IPS-18c (cell line): ENCODE results near the gene ADPRHL1.
"Not testable (repeated sequence)": the region's sequence is repeated elsewhere in the genome, so short reads cannot be mapped to it uniquely, and the experiment has no call there.

Experiments
- H3K4me3 ChIP-seq: 2 replicates; pipeline ENCODE4 v1.7.0; 2013; ENCODE audit warnings: low read depth, mild to moderate bottlenecking, low read length, moderate library complexity; ENCODE audit not compliant: insufficient read depth
- H3K9me3 ChIP-seq: one replicate; pipeline ENCODE4 v1.6.1; 2013; ENCODE audit warnings: mild to moderate bottlenecking, low read length, moderate library complexity; ENCODE audit not compliant: control insufficient read depth, insufficient read depth

ADPRHL1 gene

DNA sequence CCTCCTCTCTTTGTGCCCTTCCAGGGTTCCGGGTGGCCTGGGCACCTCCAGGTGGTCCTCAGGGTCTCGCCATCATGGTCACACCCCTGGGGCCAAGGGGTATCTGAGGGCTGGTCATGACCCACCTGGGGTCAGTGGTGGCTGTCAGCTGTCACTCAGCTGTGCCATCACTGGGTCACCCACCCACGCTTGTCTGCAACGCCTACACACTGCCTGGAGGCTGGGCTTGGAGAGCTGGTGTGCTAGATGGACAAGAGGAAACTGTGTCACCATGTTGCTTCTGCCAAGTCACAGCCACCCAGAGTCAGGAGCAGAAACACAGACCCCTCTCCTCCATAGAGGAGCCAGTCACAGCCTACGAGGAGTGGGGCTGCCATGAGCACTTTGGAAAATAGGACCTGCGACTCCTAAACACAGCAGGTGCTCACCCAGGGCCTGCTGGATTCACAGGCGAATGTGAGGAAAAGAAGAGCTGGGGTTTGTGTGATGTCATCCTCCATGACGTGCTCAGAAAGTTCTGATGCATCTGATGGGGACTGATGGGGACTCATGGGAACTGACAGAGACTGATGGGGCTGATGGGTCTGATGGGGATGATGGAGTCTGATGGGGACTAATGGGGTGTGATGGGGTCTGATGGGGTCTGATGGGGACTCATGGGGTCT, 78.6 kb downstream of the ADPRHL1 start:
- Histone ChIP-seq H3K9me3 (peaks cover 5% of the 10 kb centered on the region), H3K4me3 (no peak overlapping the region)

DNA sequence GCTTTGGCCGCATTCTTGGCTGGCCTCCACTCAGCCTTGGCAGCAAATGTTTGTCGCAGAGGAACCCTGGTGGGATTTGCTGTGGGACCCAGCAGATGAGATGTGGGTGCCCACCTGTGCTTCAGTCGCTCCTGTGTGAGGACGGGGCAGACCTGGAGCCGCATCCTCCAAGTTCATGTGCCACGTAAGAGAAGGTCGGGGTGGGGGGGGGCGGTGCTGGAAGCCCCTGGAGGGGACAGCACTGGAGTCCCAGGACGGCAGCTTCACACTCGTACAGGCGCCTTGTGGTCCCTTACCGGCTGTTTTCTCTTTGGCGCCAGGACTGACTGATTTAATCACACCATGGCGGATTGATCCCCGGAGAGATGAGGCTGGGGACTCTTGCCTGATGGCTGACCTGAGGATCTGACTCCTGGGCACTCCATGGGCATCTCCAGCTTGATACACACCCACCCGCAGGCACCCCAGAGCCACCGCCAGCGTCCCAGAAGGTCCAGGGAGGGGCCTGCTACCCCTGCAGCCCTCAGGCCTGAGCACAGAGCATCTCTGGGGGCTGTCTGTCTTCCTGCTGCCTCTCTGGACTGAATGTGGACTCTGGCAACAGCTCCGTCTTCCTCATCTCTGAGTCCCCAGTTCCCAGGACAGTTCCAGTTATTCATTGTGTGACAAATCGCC, 79.3 kb downstream of the ADPRHL1 start:
- Histone ChIP-seq H3K9me3 (peaks cover 5% of the 10 kb centered on the region), H3K4me3 (no peak overlapping the region)

DNA sequence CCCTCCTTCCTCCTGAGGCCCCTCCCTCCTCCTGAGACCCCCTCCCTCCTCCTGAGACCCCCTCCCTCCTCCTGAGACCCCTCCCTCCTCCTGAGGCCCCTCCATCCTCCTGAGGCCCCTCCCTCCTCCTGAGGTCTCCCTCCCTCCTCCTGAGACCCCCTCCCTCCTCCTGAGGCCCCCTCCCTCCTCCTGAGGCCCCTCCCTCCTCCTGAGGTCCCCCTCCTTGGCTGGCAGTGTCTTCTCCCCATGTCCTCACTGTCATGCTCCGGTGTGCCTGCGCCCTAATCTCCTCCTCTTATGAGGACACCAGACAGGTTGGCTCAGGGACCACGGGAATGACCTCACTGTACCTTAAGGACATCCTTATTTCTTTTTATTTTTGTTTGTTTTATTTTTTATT, 81.6 kb downstream of the ADPRHL1 start:
- H3K9me3 ChIP-seq, H3K4me3 ChIP-seq: not testable (repeated sequence)

DNA sequence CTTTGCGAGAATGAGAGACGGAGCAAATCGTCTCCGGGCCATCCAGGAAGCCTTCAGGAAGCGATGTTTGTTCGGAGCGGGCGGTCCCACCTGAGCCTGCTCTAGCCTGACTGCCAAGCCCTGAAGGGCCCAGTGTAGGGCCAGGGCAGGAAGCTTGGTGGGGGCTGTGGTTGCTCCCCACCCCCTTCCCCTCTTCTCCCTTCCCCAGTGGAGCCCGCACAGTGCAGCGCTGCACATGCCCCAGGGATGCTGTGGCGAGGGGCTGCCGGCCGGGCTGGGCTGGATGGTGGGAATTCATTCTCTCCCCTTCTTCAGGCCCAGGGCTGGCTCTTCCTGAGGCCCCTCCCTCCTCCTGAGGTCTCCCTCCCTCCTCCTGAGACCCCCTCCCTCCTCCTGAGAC, 82.2 kb downstream of the ADPRHL1 start:
- Histone ChIP-seq H3K9me3 (no peaks in the 10 kb centered on the region), H3K4me3 (no peak overlapping the region)

DNA sequence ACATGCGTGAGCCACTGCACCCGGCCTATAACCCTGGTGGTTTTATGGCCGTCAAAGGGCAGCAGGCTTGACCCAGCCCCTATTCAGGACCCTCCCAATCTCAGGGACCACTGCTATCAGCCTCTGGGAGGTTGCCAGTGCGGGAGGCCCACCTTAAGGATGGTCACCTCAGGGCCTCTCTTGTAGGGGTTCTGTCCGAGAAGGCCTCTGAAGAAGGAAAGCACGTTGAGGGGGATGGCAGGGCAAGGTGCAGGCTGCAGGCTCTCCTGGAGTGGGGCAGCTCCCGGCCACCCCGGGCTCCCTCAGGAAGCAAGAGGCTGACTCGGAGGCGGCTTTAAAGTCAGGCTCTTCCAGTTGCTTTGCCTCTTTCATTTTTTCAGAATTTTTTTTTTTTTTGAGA, 83.4 kb downstream of the ADPRHL1 start:
- Histone ChIP-seq H3K4me3 (no peak overlapping the region), H3K9me3 (no peaks in the 10 kb centered on the region)

DNA sequence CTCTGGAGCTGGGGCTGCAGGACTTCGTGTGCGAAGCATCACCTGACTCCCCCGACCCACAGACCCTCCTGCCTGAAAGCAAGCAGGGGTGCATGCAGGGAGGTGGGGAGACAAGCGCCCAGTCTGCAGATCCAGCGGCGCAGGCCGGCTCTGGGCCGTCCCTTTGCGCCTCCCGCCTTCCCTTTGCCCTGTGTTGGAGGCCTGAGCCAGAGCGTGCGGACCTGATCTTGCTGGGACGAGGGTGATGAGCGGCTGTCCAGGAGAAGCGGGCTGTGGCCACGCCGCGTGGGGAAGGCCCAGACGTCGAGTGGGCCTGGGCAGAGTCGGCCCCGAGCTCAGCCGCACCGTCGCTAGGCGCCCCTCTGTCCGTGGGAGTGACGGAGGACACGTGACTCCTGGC, 84.1 kb downstream of the ADPRHL1 start:
- no peak overlapping the region for H3K4me3 ChIP-seq
- H3K9me3 ChIP-seq, result no peaks in the 10 kb centered on the region

DNA sequence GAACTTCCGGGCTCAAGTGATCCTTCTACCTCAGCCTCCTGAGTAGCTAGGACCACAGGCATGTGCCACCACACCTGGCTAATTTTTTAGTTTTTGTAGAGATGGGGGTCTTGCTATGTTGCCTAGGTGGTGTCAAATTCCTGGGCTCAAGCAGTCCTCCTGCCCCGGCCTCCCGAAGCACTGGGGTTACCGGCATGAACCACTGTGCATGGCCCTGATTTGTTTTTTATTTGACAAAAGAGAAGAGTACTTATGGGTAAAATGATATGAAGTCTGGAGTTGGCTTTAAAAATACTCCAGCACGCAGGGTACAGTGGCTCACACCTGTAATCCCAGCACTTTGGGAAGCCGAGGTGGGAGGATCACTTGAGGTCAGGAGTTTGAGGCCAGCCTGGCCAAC, 84.9 kb downstream of the ADPRHL1 start:
- H3K9me3 ChIP-seq, H3K4me3 ChIP-seq: not testable (repeated sequence)

DNA sequence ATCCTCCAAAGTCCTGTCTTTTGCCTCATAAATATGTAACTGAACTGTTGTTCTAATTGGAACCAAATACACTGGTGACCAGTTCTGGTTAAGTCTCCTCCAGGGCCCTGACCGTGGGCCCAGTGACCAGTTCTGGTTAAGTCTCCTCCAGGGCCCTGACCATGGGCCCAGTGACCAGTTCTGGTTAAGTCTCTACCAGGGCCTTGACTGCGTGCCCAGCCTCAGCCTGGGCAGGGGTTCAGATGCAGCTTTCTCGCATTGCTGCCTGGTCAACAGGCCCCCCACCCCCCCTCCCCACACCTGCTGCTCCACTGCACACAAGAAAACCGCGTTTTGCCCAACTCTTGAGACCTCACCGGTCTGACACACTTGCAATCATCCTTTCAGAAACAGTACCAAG, 85.5 kb downstream of the ADPRHL1 start:
- H3K9me3 ChIP-seq, result no peaks in the 10 kb centered on the region
- H3K4me3 ChIP-seq, result no peak overlapping the region

DNA sequence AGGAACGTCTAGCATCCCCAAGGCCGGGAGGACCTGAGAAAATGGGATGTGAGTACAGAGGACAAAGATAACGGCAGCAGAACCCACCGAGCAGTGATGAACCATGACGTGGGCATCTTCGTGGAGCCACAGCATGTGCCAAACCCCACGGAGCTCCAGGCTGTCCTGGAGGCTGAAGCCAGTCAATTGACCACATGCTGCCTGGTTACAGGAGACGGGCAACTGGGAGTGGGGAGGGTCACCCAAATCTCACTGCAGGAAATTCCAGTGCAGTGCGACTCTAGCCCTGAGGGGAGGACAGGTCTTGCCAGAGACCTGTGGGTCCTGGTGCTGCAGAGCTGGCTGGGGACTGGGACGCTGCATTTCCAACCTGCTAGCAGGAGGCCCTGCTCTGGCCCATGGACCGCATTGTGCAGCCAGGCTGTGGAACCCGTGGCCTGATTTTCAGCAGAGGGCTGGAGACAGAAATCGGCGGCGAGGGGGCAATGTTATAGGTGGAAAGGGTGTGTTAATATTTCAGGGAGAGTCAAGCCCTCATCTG, 86.2 kb downstream of the ADPRHL1 start:
- no peaks in the 10 kb centered on the region for H3K9me3 ChIP-seq

DNA sequence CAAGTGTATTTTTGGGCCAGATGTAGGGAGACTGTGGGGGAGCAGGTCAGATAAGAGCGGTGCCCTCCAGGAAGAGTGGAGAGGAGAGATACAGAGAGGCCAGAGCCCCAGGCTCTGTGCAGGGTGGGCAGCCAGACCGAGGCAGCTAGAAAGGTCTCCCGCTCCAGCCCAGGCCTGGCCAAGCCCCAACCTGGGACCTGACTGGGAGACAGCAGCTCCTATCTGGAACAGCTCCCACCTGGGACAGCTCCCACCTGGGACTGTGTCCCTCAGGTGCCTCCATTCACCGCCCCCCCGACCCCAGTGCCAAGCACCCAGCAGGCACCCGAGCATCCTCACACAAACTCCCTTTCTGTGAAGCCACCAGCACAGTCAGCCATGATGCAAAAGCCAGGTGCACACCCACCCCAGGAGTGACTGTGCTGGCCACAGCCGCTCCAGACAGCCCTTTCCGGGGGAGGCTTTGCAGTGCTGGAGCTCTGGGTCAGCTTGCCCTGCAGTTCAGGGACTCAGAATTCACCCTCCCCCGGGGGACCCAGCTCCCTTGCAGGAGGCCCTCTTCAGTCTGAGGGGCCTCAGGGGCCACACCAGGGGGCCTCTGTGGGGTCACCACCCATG, 87.2 kb downstream of the ADPRHL1 start:
- H3K4me3 ChIP-seq, result no peak overlapping the region; the same call in 1 of the 2 replicates
- H3K9me3 ChIP-seq, result no peaks in the 10 kb centered on the region

More for the DNA sequence above, 86.2 kb downstream of the ADPRHL1 start:
- H3K4me3 ChIP-seq, result no peak overlapping the region

DNA sequence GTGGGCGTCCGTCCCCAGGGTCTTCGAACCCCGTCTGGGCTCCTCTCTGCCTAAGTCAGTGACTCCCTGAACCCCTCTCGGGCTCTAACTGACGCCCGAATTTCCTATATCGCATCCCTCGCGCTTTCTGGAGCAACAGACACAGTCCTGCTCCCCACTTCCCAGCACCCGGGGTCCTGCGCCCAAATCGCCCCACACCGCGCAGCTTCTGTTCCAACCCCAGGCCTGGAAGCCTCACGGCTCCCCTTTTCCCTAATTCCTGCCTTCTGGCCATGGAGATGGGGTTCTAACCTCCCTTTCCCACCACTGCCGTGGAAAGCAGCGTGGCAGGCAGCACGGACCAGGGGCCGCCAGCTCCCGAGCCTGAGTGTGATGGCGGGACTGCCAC, 87.7 kb downstream of the ADPRHL1 start:
- H3K4me3 ChIP-seq, result no peak overlapping the region; the same call in 1 of the 2 replicates
- no peaks in the 10 kb centered on the region for H3K9me3 ChIP-seq

DNA sequence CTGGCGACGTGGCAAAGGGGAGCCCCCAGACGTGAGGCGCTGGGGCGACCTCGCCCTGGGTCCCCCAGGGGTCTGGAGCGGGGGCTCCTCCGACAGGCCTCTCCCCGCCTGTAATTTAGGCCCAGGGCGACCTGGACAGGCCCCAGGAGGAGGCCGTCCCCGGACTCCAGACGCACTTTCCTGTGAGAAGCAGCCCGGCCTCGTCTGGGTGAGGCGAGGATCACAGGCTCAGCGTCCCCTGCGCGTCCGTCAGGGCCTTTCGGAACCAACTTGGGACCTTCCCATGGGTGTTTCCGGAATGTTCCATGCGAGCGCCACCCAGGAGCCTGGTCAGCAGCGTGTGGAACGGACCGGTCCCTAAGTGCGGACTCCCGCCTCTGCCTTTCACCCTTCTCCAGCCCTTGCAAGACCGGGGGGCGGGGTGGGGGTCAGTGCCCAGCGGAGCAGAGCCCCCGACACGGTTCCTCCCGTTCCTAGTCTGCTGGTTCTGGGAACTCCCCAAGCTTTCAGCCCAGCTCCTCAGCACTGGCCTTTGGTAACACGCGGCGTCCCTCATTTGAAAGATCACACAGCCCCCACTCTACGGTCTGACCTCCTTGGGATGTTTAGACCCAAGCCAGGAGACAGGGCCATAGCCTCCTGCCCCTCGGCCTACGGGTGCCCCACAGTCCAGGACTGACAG, 88.2 kb downstream of the ADPRHL1 start:
- H3K4me3 ChIP-seq, result no peak overlapping the region; the same call in 1 of the 2 replicates

DNA sequence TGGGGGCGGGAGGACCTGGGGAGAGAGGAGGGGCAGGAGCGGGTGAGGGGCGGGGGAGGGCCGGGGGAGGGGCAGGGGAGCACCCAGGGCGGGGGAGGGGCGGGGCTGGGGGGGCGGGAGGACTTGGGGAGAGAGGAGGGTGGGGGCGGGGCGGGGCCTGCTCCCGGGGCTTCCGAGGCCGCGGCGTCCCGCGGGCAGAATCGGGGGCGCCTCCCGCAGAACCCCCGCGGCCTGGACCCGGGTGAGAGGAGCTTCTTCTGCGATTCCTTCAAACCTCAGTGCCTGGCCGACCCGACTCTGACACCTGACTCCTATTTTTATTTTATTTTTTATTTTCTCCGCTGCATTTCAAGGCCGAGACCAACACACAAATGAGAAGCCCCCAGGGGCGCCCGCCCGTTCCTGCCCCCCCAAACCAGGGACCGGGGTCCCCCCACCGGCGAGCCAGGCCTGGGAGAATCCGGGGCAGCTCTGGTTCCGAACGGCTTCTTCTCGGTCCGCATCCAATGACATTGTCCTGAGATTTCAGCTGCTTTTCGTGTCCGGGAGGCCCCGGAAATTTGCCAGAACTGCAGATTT, 88.9 kb downstream of the ADPRHL1 start:
- no peaks in the 10 kb centered on the region for H3K9me3 ChIP-seq
- no peak overlapping the region; the same call in none of the 2 replicates for H3K4me3 ChIP-seq

More for the DNA sequence above, 88.2 kb downstream of the ADPRHL1 start:
- no peaks in the 10 kb centered on the region for H3K9me3 ChIP-seq

DNA sequence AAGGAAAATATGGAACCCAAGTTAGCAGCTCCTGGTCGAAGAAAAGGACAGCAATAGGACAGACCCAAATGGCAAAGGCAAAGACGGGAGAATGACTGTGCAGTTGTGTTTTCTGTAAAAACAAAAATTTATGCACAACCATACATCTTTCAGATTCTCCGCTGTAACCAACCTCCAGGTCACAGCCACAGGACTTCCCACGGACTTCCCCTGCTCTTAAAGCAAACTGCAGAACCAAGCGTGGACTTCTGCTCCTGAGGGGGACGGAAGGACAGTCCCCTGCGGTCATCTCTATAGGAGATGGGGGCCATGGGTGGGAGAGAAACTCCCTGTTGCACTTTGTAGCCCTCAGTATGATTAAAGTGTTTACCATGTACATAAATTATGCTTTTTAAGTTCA, 91.9 kb downstream of the ADPRHL1 start:
- H3K9me3 ChIP-seq, result no peaks in the 10 kb centered on the region
- no peak overlapping the region for H3K4me3 ChIP-seq

DNA sequence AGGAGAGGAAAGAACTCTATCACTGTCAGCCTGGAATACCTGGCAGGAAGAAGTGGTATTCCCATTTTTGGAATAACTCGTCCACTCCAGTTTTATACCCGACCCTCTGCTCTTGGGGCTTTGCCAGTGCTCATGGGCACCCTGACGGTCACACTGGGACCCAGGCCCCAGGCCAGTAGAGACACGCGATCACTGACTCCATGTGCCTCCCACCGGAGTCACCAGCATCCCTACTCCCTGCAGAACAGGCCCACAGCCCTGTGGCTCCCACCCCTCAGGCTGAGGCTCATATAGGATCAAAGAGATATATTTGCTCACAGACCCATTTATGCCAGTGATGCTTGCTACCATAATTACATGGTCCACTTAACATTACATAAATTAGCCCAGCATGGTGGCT, 92.8 kb downstream of the ADPRHL1 start:
- H3K9me3 ChIP-seq, result no peaks in the 10 kb centered on the region
- no peak overlapping the region for H3K4me3 ChIP-seq

DNA sequence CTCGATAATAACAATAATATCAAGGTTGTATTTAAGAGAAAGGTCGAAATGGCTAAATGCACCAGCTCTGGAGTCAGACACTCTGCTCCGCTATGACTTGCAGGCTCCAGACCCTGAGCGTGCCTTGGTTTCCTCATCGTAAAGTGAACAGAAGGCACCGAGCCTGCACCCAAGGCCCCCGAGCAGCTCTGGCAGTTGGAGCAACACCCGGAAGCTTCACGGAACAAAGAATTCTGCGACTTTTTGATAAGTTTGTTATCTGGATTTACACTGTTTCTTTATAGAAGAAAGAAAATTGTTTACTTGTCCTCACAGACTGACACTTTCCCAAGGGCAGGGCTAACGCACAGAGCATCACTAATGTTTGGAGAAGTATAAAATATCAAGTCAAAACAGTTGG, 93.7 kb downstream of the ADPRHL1 start:
- no peak overlapping the region for H3K4me3 ChIP-seq
- no peaks in the 10 kb centered on the region for H3K9me3 ChIP-seq

DNA sequence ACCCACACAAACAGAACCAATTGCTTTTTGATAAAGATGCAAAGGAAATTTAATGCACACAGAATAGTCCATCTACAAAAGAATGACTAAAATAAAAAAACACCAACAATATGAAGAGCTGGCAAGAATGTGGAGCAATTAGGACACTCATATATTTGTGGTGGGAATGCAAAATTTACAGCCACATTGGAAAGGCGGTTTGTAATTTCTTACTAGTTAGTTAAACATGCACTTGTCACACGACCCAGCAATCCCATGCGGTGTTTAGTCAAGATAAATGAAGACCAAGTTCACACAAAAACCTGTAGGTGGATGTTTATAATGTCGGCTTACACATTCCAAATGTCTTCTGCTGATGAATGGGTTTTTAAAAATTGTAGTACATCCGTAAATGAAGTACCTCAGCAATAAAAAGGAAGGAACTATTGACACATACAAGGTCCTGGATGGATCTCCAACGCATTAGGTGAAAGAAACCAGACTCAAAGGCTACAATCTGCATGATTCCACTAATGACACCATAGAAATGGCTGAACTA, 94.6 kb downstream of the ADPRHL1 start:
- no peaks in the 10 kb centered on the region for H3K9me3 ChIP-seq
- H3K4me3 ChIP-seq, result no peak overlapping the region
